NCI-H510A treated with DMSO at 0.1 percent for 48 hours (cell line): ENCODE data around the gene NINL.
A peak's percentile ranks its signal among the peaks of the same experiment; 100 is the strongest.

Experiments
- DNase-seq: peaks from one replicate; lab custom pipeline; 2025; lab: John Stamatoyannopoulos, UW

The NINL gene

GRCh38 chr20:25407311-25408169 lies 177.8 kb downstream of the NINL start, which contains the start of gene GINS1:
GINS1 (plus strand) TSS chr20:25407673; CDS start chr20:25407821, 148 bp downstream.
- peak; percentile 97 for DNase-seq
